ENCODE data around the gene KCNH3.
"Not testable (repeated sequence)": the region's sequence is repeated elsewhere in the genome, so short reads cannot be mapped to it uniquely, and the experiment has no call there.

KCNH3 gene

DNA sequence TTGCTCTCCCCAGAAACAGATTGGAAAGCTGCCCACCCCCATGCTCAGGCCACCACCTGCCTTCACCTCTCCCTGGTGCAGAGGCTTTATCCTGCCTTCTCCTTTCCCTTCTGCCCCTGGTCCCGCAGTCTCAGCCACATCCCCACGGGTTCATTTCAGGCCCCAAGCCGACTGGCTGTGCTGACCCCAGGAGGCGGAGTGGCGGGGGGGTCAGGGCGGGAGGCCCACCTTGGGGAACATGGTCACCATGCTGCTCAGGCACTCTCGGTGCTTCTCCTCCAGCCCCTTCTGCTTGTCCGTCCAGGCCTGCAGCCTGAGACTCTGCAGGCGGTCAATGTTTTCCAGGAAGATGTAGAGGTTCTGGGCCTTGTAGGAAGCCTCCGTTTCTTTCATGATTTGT is 59.7 kb downstream of the KCNH3 start:
- H3K4me3 ChIP-seq (ENCODE audit: low read depth, low read length): no peak overlapping the region
- TF ChIP-seq, protein P1, sequence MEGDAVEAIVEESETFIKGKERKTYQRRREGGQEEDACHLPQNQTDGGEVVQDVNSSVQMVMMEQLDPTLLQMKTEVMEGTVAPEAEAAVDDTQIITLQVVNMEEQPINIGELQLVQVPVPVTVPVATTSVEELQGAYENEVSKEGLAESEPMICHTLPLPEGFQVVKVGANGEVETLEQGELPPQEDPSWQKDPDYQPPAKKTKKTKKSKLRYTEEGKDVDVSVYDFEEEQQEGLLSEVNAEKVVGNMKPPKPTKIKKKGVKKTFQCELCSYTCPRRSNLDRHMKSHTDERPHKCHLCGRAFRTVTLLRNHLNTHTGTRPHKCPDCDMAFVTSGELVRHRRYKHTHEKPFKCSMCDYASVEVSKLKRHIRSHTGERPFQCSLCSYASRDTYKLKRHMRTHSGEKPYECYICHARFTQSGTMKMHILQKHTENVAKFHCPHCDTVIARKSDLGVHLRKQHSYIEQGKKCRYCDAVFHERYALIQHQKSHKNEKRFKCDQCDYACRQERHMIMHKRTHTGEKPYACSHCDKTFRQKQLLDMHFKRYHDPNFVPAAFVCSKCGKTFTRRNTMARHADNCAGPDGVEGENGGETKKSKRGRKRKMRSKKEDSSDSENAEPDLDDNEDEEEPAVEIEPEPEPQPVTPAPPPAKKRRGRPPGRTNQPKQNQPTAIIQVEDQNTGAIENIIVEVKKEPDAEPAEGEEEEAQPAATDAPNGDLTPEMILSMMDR (IDR thresholded peaks at IDR 0.05; ENCODE audit: borderline replicate concordance, insufficient read depth, low read depth, low read length): no peak

DNA sequence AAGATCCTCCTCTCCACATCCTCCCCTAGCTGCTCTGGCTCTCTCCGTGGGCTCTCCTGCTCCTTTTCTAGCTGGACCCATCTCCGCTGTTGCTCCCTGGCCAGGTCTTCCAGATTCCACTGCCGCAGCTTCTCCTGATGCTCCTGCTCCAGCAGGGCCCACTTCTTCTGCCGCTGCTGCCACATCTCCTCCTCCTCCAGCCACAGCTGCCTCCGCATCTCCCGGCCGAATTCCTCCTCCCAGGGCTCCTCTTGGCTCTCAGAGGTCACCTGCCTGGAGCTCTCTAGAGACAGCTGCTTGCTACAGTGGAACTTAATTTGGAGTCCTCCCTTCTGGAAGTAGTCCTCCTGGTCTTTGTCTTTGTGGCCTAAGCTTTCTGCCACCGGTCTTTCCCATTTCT is 61.1 kb downstream of the KCNH3 start:
- no peak overlapping the region for H3K4me3 ChIP-seq (ENCODE audit: low read depth, low read length)
- TF ChIP-seq, protein P1 (IDR thresholded peaks at IDR 0.05; ENCODE audit: borderline replicate concordance, insufficient read depth, low read depth, low read length): no peak

DNA sequence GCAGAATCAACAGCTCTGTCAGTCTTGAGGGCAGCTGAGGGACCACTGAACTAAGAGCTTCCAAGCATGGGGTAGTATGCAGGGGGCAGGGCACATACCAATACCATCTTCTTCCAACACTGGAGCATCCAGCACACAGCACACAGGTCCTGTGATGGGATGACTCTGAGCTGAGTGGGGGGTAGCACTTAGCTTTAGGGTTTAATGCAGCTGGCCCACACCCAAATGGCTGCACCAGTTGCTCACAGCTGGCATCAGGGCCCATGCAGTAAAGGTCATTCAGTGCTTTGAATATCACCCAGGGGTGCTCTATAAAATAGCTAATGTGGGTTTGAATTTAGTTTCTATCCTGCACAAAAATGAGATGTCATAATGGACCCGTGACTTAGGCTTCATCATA is 64.9 kb downstream of the KCNH3 start:
- TF ChIP-seq, protein P1 (IDR thresholded peaks at IDR 0.05; ENCODE audit: borderline replicate concordance, insufficient read depth, low read depth, low read length): no peak

DNA sequence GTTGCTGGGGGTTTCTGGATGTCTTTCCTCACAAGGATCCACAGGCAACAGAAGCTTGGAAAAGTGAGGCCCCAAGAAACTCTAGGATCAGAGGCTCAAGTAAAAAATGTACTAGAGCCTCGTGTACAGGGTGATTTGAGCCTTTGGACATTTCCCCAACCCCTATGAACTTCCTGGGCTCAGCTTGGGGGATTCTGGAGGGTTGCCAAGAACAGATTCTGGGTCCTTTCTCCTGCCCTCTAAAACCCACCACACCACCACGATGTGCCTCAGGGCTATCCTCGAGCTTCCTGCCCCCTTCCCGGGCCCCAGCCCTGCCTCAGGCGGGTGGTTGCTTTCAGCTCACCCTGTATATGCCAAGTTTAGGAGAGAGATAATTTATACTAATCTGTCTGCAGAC is 66.0 kb downstream of the KCNH3 start:
- TF ChIP-seq, protein P1 (IDR thresholded peaks at IDR 0.05; ENCODE audit: borderline replicate concordance, insufficient read depth, low read depth, low read length): no peak

More for the DNA sequence above, 64.9 kb downstream of the KCNH3 start:
- H3K4me3 ChIP-seq (ENCODE audit: low read depth, low read length): no peak overlapping the region

DNA sequence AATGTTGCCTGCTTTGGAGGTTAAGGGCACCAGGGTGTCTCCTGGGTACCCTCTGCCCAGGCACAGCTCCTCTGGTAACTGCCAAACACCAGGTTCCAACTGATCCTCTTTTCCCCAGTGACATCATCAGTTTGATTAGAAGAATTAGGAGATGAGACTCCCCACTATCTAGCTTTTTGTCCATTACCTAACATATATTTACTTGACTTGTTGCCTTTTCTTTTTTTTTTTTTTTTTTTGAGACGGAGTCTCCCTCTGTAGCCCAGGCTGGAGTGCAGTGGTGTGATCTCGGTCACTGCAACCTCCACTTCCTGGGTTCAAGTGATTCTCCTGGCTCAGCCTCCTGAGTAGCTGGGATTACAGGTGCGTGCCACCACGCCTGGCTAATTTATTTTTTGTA is 66.7 kb downstream of the KCNH3 start, which contains the start of gene FAM186B:
FAM186B (minus strand) TSS at position 101 of the 400 bp plus-strand sequence. CDS start 162 bp downstream, outside the sequence.
- not testable (repeated sequence) for H3K4me3 ChIP-seq (ENCODE audit: low read depth, low read length)

More for the DNA sequence above, 66.0 kb downstream of the KCNH3 start:
- H3K4me3 ChIP-seq (ENCODE audit: low read depth, low read length): no peak overlapping the region

Measured in GM12875 (cell line).